Testis (tissue), 2 donors: Measurements from ENCODE around the gene HGF.

Experiments
- POLR2A ChIP-seq: fragments of 450-650 bp; IDR thresholded peaks from one replicate; pipeline ENCODE4 v1.6.1; 2017; ENCODE audit warnings: antibody characterized with exemption, mild to moderate bottlenecking, moderate library complexity
- TF ChIP-seq, protein P1 (sequence below), 3 experiments: fragments of 450-650 bp in 2 of 3; fragments of 200-600 bp in 1 of 3; sonication (generic) in 1 of 3; IDR thresholded peaks; one replicate each; pipeline ENCODE4 v1.5.1; 2016 to 2019; ENCODE audit warnings: antibody characterized with exemption in 3 of 3, mild to moderate bottlenecking in 2 of 3, moderate library complexity in 1 of 3

DNA sequence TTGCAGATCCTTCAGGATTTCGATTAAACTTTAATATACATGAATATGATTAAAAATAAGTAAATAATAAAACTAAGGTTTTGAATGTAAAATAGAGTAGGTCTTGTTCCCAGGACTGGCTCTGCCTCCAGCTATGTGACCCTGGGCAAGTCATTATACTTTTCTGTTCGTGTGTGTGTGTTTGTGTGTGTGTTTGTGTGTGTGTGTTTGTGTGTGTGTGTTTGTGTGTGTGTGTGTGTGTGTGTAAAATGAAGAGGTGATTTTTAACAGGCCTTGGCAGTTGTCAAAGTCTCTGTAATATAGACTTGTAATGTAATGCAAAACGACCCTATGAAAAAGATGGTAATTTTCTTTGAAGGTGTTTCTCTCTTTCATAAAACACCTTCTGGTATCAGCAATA, 79.2 kb downstream of the HGF start:
- TF ChIP-seq, protein P1, sequence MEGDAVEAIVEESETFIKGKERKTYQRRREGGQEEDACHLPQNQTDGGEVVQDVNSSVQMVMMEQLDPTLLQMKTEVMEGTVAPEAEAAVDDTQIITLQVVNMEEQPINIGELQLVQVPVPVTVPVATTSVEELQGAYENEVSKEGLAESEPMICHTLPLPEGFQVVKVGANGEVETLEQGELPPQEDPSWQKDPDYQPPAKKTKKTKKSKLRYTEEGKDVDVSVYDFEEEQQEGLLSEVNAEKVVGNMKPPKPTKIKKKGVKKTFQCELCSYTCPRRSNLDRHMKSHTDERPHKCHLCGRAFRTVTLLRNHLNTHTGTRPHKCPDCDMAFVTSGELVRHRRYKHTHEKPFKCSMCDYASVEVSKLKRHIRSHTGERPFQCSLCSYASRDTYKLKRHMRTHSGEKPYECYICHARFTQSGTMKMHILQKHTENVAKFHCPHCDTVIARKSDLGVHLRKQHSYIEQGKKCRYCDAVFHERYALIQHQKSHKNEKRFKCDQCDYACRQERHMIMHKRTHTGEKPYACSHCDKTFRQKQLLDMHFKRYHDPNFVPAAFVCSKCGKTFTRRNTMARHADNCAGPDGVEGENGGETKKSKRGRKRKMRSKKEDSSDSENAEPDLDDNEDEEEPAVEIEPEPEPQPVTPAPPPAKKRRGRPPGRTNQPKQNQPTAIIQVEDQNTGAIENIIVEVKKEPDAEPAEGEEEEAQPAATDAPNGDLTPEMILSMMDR (IDR thresholded peaks at IDR 0.05): no peak
- no peak for TF ChIP-seq POLR2A
